Measurements from ENCODE around the gene PHF1.

Gene PHF1

GRCh38 chr6:33454009-33454946 is 43.5 kb downstream of the PHF1 start, which contains the start of gene ZBTB9:
ZBTB9 (plus strand) TSS chr6:33454576; CDS start chr6:33455101, 525 bp downstream.
- DNase-seq (ENCODE audit: low spot score), result peak; percentile 99

GRCh38 chr6:33455051-33455450 is 44.2 kb downstream of the PHF1 start:
- peak; percentile 7 for DNase-seq (ENCODE audit: low spot score)

GRCh38 chr6:33456156-33456555 is 45.3 kb downstream of the PHF1 start:
- no peak for DNase-seq (ENCODE audit: low spot score)

- no peak for DNase-seq (ENCODE audit: low spot score)
These were observed 47.9 kb downstream of the PHF1 start for GRCh38 chr6:33458676-33459075.

GRCh38 chr6:33459226-33459625 is 48.4 kb downstream of the PHF1 start:
- no peak for DNase-seq (ENCODE audit: low spot score)

All from AG08396 (cell line).